ENCODE results near the gene DNAJB2.

DNAJB2 gene

GRCh38 chr2:219296631-219297391 lies 17.6 kb downstream of the DNAJB2 start:
- Histone ChIP-seq H3K27me3 (ENCODE audit: insufficient read depth, low read length) (no peaks in the 10 kb centered on the region), H4K12ac (ENCODE audit: low read depth, low read length) (no peak overlapping the region), H3K36me3 (ENCODE audit: control insufficient read depth in 1 of 2, insufficient read depth in 2 of 2, low read length in 2 of 2) (no peaks in the 10 kb centered on the region)

GRCh38 chr2:219297766-219298456 lies 18.7 kb downstream of the DNAJB2 start:
- no peak overlapping the region for H3K27ac ChIP-seq (ENCODE audit: low read depth, low read length)
- H3K36me3 ChIP-seq (ENCODE audit: control insufficient read depth in 1 of 2, insufficient read depth in 2 of 2, low read length in 2 of 2) = no peaks in the 10 kb centered on the region

More at GRCh38 chr2:219296631-219297391, 17.6 kb downstream of the DNAJB2 start:
- Histone ChIP-seq H3K79me1 (ENCODE audit: low read length) (peaks cover 4% of the 10 kb centered on the region), H4K91ac (ENCODE audit: low read depth, low read length) (no peak overlapping the region), H3K79me2 (ENCODE audit: control insufficient read depth, insufficient read depth, low read length, poor library complexity) (no peaks in the 10 kb centered on the region), H3K4me2 (ENCODE audit: low read length) (no peak overlapping the region), H2BK12ac (ENCODE audit: low read length) (no peak overlapping the region), H2BK5ac (ENCODE audit: low read depth, low read length, poor library complexity) (no peak overlapping the region), H3K9ac (ENCODE audit: low read length) (no peak overlapping the region), H3K4ac (ENCODE audit: low read depth, low read length) (no peak overlapping the region), H3K23ac (ENCODE audit: low read length) (no peak overlapping the region), H3K4me1 (ENCODE audit: control insufficient read depth in 1 of 2, insufficient read depth in 2 of 2, low read length in 2 of 2) (peaks cover 4% of the 10 kb centered on the region in 2 experiments), H4K8ac (ENCODE audit: low read depth, low read length) (no peak overlapping the region), H3K18ac (ENCODE audit: low read length) (no peak overlapping the region), H3K9me3 (ENCODE audit: insufficient read depth, low read depth, low read length) (no peaks in the 10 kb centered on the region), H2BK120ac (ENCODE audit: insufficient read depth, low read length, poor library complexity) (no peak overlapping the region), H3K14ac (ENCODE audit: low read length) (no peak overlapping the region), H3K4me3 (ENCODE audit: low read depth, low read length) (no peak overlapping the region), H3K27ac (ENCODE audit: low read depth, low read length) (no peak overlapping the region), H2AK5ac (ENCODE audit: low read length) (no peak overlapping the region), H2AFZ (ENCODE audit: insufficient read depth, low read length, poor library complexity) (no peak overlapping the region)
- DNase-seq = no peak
- no CpG with 5 or more reads among the region's 25 CpGs for WGBS (ENCODE audit: extremely low coverage, insufficient coverage, insufficient read length)

GRCh38 chr2:219298759-219299371 lies 19.7 kb downstream of the DNAJB2 start:
- Histone ChIP-seq H3K23ac (ENCODE audit: low read length) (no peak overlapping the region), H2AK5ac (ENCODE audit: low read length) (no peak overlapping the region), H4K8ac (ENCODE audit: low read depth, low read length) (no peak overlapping the region), H3K4ac (ENCODE audit: low read depth, low read length) (no peak overlapping the region), H2BK5ac (ENCODE audit: low read depth, low read length, poor library complexity) (no peak overlapping the region), H3K79me1 (ENCODE audit: low read length) (peaks cover 4% of the 10 kb centered on the region), H3K4me1 (ENCODE audit: control insufficient read depth in 1 of 2, insufficient read depth in 2 of 2, low read length in 2 of 2) (peaks cover 4% of the 10 kb centered on the region in 2 experiments), H3K79me2 (ENCODE audit: control insufficient read depth, insufficient read depth, low read length, poor library complexity) (no peaks in the 10 kb centered on the region), H2BK120ac (ENCODE audit: insufficient read depth, low read length, poor library complexity) (no peak overlapping the region), H2AFZ (ENCODE audit: insufficient read depth, low read length, poor library complexity) (no peak overlapping the region), H2BK12ac (ENCODE audit: low read length) (no peak overlapping the region), H4K12ac (ENCODE audit: low read depth, low read length) (no peak overlapping the region), H3K27me3 (ENCODE audit: insufficient read depth, low read length) (no peaks in the 10 kb centered on the region), H4K91ac (ENCODE audit: low read depth, low read length) (no peak overlapping the region), H3K4me3 (ENCODE audit: low read depth, low read length) (no peak overlapping the region), H3K9ac (ENCODE audit: low read length) (no peak overlapping the region), H3K14ac (ENCODE audit: low read length) (no peak overlapping the region), H3K27ac (ENCODE audit: low read depth, low read length) (no peak overlapping the region), H3K18ac (ENCODE audit: low read length) (no peak overlapping the region), H3K36me3 (ENCODE audit: control insufficient read depth in 1 of 2, insufficient read depth in 2 of 2, low read length in 2 of 2) (no peaks in the 10 kb centered on the region), H3K9me3 (ENCODE audit: insufficient read depth, low read depth, low read length) (no peaks in the 10 kb centered on the region), H3K4me2 (ENCODE audit: low read length) (no peak overlapping the region)
- DNase-seq = peak; percentile 79 to 93
- no CpG with 5 or more reads among the region's 15 CpGs for WGBS (ENCODE audit: extremely low coverage, insufficient coverage, insufficient read length)

More at GRCh38 chr2:219297766-219298456, 18.7 kb downstream of the DNAJB2 start:
- Histone ChIP-seq H3K4me2 (ENCODE audit: low read length) (no peak overlapping the region), H3K79me2 (ENCODE audit: control insufficient read depth, insufficient read depth, low read length, poor library complexity) (no peaks in the 10 kb centered on the region), H3K27me3 (ENCODE audit: insufficient read depth, low read length) (no peaks in the 10 kb centered on the region), H4K91ac (ENCODE audit: low read depth, low read length) (no peak overlapping the region), H3K18ac (ENCODE audit: low read length) (no peak overlapping the region), H2BK120ac (ENCODE audit: insufficient read depth, low read length, poor library complexity) (no peak overlapping the region), H3K4me3 (ENCODE audit: low read depth, low read length) (no peak overlapping the region), H3K79me1 (ENCODE audit: low read length) (peaks cover 4% of the 10 kb centered on the region), H2BK12ac (ENCODE audit: low read length) (no peak overlapping the region), H3K9ac (ENCODE audit: low read length) (no peak overlapping the region), H4K8ac (ENCODE audit: low read depth, low read length) (no peak overlapping the region), H3K4me1 (ENCODE audit: control insufficient read depth in 1 of 2, insufficient read depth in 2 of 2, low read length in 2 of 2) (peaks cover 4% of the 10 kb centered on the region in 2 experiments), H3K4ac (ENCODE audit: low read depth, low read length) (no peak overlapping the region), H4K12ac (ENCODE audit: low read depth, low read length) (no peak overlapping the region), H2BK5ac (ENCODE audit: low read depth, low read length, poor library complexity) (no peak overlapping the region), H3K14ac (ENCODE audit: low read length) (no peak overlapping the region), H2AK5ac (ENCODE audit: low read length) (no peak overlapping the region), H3K9me3 (ENCODE audit: insufficient read depth, low read depth, low read length) (no peaks in the 10 kb centered on the region), H2AFZ (ENCODE audit: insufficient read depth, low read length, poor library complexity) (no peak overlapping the region), H3K23ac (ENCODE audit: low read length) (no peak overlapping the region)
- WGBS (ENCODE audit: extremely low coverage, insufficient coverage, insufficient read length) = no CpG with 5 or more reads among the region's 14 CpGs
- no peak for DNase-seq

GRCh38 chr2:219299372-219299760 lies 20.2 kb downstream of the DNAJB2 start:
- Histone ChIP-seq H4K12ac (ENCODE audit: low read depth, low read length) (no peak overlapping the region), H3K4ac (ENCODE audit: low read depth, low read length) (no peak overlapping the region), H4K91ac (ENCODE audit: low read depth, low read length) (no peak overlapping the region), H3K36me3 (ENCODE audit: control insufficient read depth in 1 of 2, insufficient read depth in 2 of 2, low read length in 2 of 2) (no peaks in the 10 kb centered on the region), H3K4me2 (ENCODE audit: low read length) (no peak overlapping the region), H2AFZ (ENCODE audit: insufficient read depth, low read length, poor library complexity) (no peak overlapping the region), H4K8ac (ENCODE audit: low read depth, low read length) (no peak overlapping the region), H2BK12ac (ENCODE audit: low read length) (no peak overlapping the region), H2AK5ac (ENCODE audit: low read length) (no peak overlapping the region), H3K27ac (ENCODE audit: low read depth, low read length) (no peak overlapping the region), H3K9me3 (ENCODE audit: insufficient read depth, low read depth, low read length) (no peaks in the 10 kb centered on the region), H2BK120ac (ENCODE audit: insufficient read depth, low read length, poor library complexity) (no peak overlapping the region), H3K27me3 (ENCODE audit: insufficient read depth, low read length) (no peaks in the 10 kb centered on the region), H3K18ac (ENCODE audit: low read length) (no peak overlapping the region), H3K4me1 (ENCODE audit: control insufficient read depth in 1 of 2, insufficient read depth in 2 of 2, low read length in 2 of 2) (peaks cover 4% of the 10 kb centered on the region in 2 experiments), H3K79me2 (ENCODE audit: control insufficient read depth, insufficient read depth, low read length, poor library complexity) (no peaks in the 10 kb centered on the region), H2BK5ac (ENCODE audit: low read depth, low read length, poor library complexity) (no peak overlapping the region), H3K9ac (ENCODE audit: low read length) (no peak overlapping the region), H3K14ac (ENCODE audit: low read length) (no peak overlapping the region), H3K23ac (ENCODE audit: low read length) (no peak overlapping the region), H3K4me3 (ENCODE audit: low read depth, low read length) (peak overlapping the region; percentile 4), H3K79me1 (ENCODE audit: low read length) (peaks cover 3% of the 10 kb centered on the region)
- no CpG with 5 or more reads among the region's 6 CpGs for WGBS (ENCODE audit: extremely low coverage, insufficient coverage, insufficient read length)
- no peak for DNase-seq
